GM19023 (cell line): ENCODE results near the gene EXOC6B.

Source experiments
- ATAC-seq: cut with Tn5 transposase; IDR thresholded peaks from one replicate; pipeline ENCODE4 v1.9.1; 2021; ENCODE audit warnings: mild to moderate bottlenecking, moderate library complexity; ENCODE audit not compliant: unreplicated experiment

The EXOC6B gene

DNA sequence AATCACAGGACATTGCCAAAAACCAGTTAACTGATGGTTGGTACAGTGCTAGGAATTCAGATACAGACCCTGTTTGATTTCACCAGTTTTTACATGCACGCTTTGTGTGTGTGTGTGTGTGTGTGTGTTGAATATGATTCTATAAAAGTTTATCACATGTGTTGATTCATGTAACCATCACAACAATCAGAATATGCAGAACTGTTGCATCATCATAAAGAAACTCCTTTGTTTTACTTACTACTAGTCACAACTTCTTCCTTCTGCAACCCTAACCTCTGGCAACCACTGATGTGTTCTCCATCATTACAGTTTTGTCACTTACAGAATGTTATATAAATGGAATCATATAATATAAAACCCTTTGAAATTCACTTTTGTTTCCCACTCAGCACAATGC is 533.4 kb downstream of the EXOC6B start:
- ATAC-seq, result no peak

DNA sequence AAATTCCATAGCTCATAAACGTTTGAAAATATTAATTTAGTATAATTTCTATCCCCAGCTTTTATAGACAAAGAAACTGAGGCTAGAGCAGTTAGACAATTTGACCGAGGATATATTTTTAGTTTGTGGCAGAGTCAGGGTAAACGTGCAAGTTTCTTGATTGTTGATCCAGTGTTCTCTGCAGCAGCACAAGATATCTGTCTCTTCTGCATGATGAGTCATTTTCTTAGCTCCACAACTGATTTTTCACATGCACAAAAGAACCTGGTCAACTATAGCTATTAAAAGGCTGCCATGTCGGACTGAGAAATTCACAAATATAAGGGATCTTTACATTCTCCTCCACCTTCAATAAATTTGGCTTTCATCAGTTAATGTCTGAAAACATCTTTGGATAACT is 534.8 kb downstream of the EXOC6B start:
- no peak for ATAC-seq

DNA sequence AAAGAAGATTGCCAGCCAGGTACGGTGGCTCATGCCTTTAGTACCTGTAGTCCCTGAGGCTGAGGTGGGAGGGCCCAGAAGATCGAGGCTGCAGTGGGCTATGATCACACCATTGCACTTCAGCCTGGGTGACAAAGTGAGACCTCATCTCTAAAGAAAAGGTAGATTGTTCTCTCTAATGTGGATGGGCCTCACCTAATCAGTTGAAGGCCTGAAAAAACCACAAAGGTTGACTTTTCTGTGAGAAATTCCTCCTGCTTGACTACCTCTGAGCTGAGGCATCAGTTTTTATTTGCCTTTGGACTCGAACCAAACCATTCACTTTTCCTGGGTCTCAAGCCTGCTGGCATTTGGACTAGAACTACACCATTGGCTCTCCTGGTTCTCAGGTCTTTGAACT is 536.1 kb downstream of the EXOC6B start:
- ATAC-seq, result no peak

DNA sequence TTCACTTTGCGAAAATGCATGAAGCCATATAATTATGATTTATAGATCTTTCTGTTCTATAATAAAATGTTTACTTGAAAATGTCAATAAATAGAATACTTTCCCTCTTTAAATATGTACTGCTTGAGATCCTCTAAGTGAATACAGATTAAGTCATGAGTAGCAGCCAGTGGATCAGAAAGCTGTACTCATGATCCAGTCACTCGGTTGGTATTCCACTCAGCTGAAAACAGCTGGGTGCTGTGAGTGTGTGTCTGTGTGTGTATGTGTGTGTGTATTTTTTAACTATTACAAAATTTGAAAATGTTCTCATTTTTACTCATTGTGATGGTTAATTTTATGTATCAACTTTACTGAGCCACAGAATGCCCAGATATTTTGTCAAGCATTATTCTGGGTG is 536.5 kb downstream of the EXOC6B start:
- no peak for ATAC-seq

DNA sequence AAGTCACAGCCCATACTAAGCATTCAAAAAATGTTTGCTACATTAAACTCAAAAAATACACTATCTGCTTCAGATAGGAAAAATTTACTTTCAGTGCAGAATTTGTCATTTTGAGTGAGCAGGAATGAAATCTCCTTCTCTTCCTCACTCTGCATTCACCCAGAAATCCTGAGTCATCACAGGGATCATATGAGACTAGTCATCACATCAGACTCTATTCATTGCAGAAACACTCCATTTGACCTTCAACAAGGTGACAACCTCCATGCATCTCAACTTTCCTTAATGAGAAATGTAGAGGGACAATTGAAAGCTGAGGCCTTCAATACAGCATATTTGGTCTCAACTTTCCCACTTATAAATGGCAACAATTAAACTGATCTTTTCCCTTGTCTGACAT is 547.8 kb downstream of the EXOC6B start:
- ATAC-seq, result no peak

DNA sequence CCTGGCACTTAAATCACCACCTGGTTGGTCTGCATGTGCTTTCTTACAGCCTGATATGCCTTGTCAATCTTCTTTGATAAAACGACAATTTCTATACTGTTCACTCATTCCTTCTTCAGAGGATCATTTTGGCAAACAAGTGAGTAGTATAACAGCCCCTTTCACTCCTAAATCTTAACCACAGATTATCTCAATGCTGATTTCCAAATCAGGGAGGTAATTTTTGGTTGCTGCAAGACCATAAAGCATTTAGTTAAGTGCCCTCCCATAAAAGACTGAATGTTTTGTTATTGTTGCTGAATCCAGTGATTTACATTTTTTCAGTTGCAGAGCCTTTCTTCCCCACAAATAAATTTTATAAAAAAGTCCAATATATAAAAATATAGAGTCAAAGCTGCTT is 549.0 kb downstream of the EXOC6B start:
- no peak for ATAC-seq

DNA sequence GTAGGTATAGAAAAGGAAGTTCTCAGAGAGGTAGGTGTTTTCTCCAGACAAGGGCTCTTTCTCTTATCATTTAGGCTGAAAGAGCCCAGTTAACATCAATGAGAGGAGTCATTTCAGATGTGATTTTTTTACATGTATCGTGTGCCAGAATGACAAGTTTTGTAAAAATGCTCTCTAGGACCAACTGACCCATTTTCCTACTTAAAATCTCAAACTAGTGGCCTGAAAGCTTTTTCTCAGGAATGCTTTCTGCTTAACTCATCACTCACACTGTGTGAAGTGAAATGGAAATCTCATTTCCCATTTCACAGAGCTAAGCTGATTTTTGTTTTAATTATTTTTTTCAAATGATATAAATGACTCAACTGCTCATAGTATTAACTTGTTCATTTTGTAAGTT is 549.5 kb downstream of the EXOC6B start:
- ATAC-seq, result no peak

DNA sequence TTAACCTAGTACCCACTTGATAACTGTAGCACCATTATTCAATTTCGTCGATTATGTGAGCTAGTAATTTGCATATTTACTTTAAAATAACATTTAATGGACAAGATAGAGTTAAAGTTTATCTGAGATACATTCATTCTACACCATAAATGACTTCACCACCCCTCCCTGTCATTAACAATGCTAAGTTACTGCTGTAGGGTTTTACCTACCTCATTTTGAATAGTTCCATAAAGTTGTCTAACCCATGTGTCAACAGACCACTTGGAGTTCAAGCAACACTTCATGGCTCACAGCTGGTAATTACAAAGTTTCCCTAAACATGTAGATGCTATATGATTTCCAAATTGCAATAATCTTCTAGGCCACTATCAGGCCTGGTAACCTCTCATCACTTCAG is 550.7 kb downstream of the EXOC6B start:
- no peak for ATAC-seq

DNA sequence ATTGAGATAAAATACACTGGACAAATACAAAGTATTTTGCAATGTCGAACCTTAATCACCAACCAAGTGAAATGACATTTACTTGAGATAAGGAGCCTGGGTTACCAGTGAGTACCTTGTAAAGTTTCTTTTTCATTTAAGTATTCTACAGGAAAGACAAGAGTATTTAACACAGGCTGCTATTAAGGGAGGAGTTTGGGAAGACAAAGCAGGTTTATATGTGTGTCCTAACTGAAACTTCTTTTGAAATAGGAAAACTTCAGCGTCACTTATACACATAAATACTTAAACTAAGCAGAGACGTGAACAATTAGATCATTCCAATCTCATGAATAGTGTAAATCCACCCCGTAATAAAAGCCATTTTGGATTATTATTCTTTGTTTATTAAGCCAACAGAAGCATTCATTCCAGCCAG is 551.4 kb downstream of the EXOC6B start:
- ATAC-seq, result no peak

DNA sequence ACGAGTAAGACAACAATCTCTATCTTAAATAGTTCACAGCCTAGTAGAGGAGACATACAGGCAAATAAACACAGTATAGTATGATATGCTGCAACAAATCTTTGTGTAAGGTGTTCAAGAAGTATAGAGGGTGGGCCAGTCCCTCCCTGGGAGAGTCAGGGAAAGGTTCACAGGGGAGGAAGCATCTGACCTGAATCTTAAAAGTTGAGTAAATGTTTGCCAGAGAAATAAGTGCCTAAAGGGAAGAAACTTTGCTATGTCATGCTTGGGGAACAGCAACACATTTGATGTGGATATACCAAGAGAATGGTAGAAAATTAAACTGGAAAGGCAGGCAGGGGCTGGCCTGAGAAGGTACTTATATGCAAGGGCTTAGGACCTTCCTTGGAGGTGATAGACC is 552.4 kb downstream of the EXOC6B start:
- ATAC-seq, result no peak

DNA sequence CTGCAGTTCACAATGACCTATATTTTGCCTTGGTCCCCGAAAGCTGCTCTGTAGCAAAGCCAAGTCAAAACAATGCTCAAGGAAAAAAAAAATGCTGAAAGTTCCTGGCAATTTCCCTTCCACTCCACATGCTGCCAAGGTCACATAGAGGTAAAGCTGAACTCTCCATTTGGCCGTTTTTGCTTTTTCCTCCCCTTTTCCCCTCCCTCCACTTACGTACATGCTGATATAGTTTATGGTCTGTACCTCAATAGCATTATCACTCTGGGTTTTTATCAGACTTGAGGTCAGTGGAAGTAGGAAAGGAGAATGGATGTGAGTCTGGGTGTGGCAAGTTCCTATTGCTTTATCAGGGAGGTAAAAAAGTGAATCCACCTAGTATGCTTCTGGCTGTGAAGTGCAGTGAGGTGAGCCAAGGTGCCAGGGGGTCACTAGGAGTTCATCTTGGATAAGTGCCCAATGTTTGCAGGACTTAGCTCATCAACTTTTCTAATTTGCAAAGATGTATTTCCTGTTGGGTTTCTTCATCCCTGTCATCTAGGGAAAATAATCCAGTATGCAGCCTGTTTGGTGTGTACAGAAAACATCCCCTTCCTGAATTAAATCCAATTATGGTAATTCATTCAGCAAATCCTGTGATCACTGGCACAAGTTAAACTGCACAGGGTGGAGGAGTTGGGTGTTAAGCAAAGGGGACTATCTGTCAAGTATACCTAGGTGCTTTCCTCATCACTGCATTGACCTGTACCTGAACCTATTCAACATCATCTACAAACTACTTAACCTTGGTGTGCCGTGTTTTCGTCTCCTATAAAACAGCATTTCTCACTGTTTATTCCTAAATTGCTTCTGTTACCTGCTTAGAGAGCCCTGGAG is 553.8 kb downstream of the EXOC6B start:
- no peak for ATAC-seq

DNA sequence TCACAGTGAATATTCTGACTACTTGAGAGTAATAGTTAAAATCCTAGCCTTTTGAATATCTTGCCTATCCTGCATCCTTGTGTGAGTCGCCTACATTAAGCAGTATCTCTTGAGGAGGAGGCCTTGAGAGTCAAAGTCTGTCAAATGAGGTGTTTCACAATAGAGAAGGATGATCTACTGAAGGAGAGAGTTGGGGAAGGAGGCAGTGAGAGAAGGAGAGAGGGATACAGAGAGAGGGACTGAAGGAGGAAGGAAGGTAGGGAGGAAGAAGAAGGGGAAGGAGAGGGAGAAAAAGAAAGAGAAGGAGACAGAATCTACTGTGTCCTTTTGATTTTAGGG is 554.6 kb downstream of the EXOC6B start:
- ATAC-seq, result no peak

DNA sequence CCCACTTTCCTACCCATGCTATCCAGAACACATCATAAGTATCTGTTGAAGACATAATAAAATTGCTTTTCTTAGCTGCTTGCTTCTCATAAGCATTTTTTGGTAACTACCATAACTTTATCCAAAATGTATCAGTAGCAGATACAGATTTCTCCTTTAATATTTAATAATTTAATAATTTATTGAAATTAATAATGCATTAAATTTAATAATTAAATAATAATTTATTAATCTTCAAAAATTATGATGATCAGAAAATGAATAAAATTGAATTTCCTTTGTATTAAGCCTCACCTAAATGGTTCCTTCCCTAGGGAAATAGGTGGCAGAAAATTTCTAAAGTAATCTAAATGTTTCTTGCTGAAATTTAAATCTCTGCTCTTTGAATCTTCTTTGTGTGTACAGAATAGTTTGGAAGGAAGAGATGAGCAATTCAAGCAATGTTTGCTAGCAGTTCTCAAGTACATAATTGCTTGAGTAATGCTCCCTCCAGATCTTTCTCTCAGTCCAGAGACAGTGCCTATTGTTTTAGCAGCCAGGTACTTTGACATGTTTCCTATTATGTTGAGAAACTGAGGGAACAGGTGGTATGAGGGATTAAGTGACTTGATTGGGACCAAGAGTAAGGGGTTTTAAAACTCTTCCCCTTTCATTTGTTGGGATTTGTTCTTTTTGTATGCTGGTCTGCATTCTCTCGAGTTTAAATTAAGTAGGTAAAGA is 555.1 kb downstream of the EXOC6B start:
- ATAC-seq, result no peak

DNA sequence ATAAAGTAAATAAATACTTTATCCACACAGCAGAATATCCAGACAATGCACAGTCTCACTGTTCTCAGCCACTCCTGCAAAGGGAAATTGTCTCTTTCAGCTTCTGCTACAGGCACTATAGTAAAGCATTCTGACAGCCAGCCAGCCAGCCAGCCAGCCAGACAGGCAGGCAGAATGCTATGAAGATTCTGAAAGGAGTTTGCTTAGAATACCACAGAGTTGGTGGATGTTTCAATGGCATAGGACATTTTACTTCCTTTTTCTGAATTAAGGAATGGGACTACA is 562.1 kb downstream of the EXOC6B start:
- no peak for ATAC-seq

DNA sequence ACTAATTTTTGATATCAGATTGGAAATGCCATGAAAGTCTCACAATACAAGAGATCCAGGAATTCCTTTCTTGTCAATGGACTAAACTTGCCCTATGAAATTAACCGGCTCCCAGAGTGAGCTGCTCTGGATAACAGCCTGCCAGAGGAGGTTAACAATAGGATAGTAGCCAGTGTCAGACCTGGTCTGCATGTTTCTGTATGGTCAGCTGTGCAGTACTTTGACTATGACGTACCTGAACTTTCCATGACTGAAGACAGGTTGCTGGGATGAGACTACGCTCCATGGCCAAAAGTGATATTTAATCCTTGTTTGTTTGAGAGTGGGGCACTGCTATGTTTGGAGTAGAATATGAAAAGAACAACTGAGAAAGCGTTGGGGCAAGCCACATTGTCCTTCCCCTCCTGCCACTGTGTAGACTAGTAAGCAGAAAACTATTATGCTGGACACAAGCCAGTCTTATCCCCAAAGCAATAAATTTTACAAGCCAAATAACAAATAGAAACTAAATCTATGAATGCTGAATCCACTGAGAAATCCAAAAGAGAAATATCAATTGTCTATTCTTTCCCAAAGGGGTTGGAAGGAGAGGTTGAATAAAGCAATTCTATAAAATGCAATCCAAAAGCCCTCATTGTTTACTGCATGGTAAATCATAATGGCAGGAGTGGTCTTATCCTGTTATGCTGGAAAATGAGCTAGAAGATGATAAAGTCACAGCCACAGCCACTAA is 562.6 kb downstream of the EXOC6B start:
- ATAC-seq, result no peak

DNA sequence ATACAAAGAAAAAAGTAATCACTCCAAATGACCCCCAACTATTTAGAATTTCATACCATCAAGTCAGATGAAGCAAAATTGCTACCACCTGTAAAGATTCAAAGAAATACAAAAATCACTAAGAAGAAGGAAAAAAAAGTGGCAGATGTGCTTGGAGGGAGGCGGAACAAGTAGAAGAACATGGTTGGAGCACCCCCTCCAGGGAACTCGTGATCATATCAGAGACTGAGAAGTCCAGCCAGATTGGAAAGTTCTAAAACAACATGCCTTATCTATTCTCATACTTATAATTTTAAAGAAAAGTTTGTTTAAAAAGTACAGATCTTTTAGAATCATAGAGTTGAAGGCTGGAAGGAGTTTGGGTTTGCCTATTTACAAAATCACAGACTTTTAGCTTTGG is 564.8 kb downstream of the EXOC6B start:
- no peak for ATAC-seq

DNA sequence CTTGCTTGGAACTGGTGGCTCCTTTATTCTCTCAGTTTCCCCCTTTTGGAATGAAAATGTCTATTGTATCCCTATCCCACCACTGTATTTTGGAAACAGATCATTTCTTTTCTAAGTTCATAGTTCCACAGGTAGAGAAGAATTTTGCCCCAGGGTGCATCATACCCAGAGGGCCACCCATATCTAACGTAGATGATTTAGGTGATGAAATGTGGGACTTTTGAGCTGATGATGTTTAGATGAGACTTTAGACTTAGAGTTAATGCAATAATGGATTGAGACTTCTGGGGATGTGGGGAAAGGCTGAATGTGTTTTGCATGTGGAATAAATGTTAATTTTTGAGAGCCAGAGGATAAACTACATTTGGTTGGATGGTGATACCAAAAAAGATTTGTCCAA is 570.3 kb downstream of the EXOC6B start:
- no peak for ATAC-seq

DNA sequence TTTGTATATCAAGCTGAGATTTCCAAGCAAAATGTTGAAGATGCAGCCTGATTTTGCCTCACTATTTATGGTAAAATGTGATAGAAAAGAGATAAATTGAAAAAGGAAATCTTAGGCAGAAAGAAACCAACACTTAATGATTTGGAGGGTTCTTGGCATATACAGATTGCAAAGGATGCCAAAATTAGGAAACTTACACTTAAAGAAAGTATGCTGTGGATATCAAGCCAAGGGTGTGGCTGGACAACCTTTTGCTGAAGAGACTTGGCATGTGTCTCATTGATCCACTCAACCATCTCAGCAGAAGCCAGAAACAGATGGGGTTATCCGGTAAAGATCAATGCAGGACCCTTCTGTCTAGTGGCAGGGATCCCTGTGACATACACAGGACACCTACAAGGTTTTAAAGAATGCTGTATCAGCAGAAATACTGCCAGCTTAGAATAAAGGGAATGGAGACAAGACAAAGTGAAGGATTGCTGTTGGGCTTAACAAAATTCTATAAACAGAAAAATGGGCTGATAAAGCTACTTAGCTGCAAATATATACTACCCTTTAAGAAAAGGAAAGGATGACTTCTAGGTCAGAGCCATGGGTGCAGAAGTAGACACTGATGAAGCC is 570.9 kb downstream of the EXOC6B start:
- ATAC-seq, result no peak

DNA sequence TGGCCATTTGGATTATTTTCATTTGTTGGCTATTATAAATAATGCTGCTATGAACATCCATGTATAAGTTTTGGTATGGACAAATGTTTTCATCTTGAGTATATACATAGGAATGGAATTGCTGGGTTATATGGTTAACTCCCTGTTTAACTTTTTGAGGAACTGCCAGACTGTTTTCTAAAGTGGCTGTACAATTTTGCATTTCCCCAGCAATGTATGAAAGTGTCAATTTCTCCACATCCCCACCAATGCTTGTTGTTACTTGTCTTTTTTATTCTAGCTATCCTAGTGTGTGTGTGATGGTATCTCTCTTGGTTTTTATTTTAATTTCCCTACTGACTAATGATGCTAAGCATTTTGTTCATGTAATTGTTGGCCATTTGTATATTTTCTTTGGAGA is 587.5 kb downstream of the EXOC6B start:
- ATAC-seq, result no peak

DNA sequence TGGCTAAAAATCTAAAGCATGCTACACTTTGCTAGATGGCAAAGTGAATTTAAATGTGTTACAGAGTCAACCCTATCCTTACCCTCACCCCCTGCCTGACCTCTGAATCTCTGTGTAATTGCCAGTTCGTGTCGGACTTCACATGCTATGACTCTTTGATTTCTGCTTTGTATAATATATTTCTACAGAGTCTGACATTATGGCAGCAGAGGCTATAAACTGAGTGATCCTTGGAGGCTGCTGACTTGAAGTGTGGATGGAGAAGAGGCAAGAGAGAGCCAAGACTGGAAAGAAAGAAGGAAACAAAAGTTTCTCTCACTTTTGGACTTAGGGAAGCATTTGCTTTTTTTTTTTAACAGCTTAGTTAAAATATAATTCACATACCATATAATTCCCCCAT is 588.3 kb downstream of the EXOC6B start:
- ATAC-seq, result no peak

DNA sequence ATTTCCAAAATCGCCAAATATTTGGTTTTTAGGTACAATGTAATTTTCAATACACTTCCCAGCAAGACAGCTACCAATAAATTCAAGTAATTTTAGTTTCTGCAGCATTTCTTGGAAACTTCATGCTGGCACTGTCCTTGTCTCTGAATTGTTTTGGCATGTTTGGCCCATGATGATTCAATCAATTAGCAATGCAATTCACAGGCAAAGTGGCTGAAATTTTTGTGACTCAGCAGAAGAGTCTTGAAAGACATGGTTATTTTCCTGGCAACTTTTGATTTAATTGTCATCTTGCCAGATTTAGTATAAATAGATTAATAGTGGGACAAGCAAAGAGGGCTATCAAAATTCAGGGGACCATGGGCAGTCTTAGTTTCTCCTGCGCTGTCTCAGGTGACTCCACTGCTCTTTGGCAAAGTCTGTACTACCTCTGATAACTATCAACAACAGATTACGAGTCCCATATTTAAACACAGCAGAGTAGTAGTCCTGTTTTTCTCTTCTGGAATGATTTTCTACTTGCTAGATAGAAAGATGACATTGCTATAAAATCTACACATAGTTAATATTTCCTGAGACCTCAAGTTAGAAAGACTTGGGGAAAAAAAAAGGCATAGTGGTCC is 589.3 kb downstream of the EXOC6B start:
- ATAC-seq, result no peak
